Natural killer cell (primary cell): Measurements from ENCODE around the gene ZBTB32. TPM values are rescaled to one million over a fixed set of nuclear protein-coding genes. Genes with fewer than 3 reads are reported as not detected.
A peak's percentile ranks its signal among the peaks of the same experiment; 100 is the strongest.
"Not testable (repeated sequence)": the region's sequence is repeated elsewhere in the genome, so short reads cannot be mapped to it uniquely, and the experiment has no call there.

Source experiments
- ATAC-seq, 3 donors: fragments of 150-1000 bp in 2 of 3; fragments of 200-7000 bp in 1 of 3; cut with Tn5 transposase; 1 replicate in 1 of 3; 2 replicates in 2 of 3; pipeline ENCODE4 v1.10.0; 2021; ENCODE audit warnings: mild to moderate bottlenecking in 2 of 3, moderate library complexity in 2 of 3
- DNase-seq, 2 donors: peaks; one replicate each; pipeline versions ENCODE4 v3.0.0 to v3.0.0-alpha.2; 2013 to 2021; ENCODE audit warnings: mixed read lengths in 1 of 2
- H3K27ac ChIP-seq: one replicate; pipeline ENCODE4 v1.5.1; 2013; ENCODE audit warnings: mild to moderate bottlenecking, low read length
- H3K27me3 ChIP-seq: one replicate; pipeline ENCODE4 v1.6.1; 2013; ENCODE audit warnings: low read length; ENCODE audit not compliant: control insufficient read depth, insufficient read depth
- H3K36me3 ChIP-seq: one replicate; pipeline ENCODE4 v1.6.1; 2013; ENCODE audit warnings: low read length; ENCODE audit not compliant: control insufficient read depth, insufficient read depth
- H3K4me1 ChIP-seq: one replicate; pipeline ENCODE4 v1.6.1; 2013; ENCODE audit warnings: low read length; ENCODE audit not compliant: control insufficient read depth, insufficient read depth
- H3K4me3 ChIP-seq: one replicate; pipeline ENCODE4 v1.5.1; 2013; ENCODE audit warnings: low read length
- H3K9me3 ChIP-seq: one replicate; pipeline ENCODE4 v1.6.1; 2013; ENCODE audit warnings: low read length; ENCODE audit not compliant: control insufficient read depth, insufficient read depth
- H3K27ac Mint-ChIP-seq, 2 donors: one replicate each; pipeline ENCODE4 v1.8.0; 2022; ENCODE audit warnings: mild to moderate bottlenecking in 2 of 2, mixed read lengths in 2 of 2, moderate library complexity in 1 of 2
- H3K27me3 Mint-ChIP-seq, 2 donors: one replicate each; pipeline ENCODE4 v1.8.0; 2022; ENCODE audit warnings: low read depth in 2 of 2, mixed read lengths in 2 of 2
- H3K36me3 Mint-ChIP-seq: one replicate; pipeline ENCODE4 v1.8.0; 2022; ENCODE audit warnings: mixed read lengths
- H3K4me1 Mint-ChIP-seq, 2 donors: one replicate each; pipeline ENCODE4 v1.8.0; 2022; ENCODE audit warnings: mixed read lengths in 2 of 2
- H3K4me3 Mint-ChIP-seq: one replicate; pipeline ENCODE4 v1.8.0; 2022; ENCODE audit warnings: mild to moderate bottlenecking, moderate library complexity, mixed read lengths
- H3K9me3 Mint-ChIP-seq, 2 donors: one replicate each; pipeline ENCODE4 v1.8.0; 2022; ENCODE audit warnings: mixed read lengths in 2 of 2
- CTCF ChIP-seq: fragments of 200-600 bp; IDR thresholded peaks from one replicate; pipeline ENCODE4 v1.8.0; 2022; ENCODE audit warnings: antibody characterized with exemption
- WGBS: methylation state at CpG from one replicate; pipeline ENCODE4 v1.1.7; 2013; ENCODE audit warnings: missing lambda C conversion rate; ENCODE audit not compliant: insufficient coverage; 5-methylcytosine and 5-hydroxymethylcytosine counted together
- intact Hi-C: fragments of 100-400 bp; cut with micrococcal nuclease; formaldehyde crosslinking; loops from one replicate; pipeline ENCODE4 v1.14.2; 2022
- total RNA-seq, 4 donors: library from RNA; stranded (reverse); fragments of 120-200 nt in 1 of 4; gene quantifications; one replicate each; pipeline versions ENCODE4 v1.2.3 to v1.2.4, GENCODE V29; 2013 to 2022

Gene ZBTB32
- total RNA-seq, 3 donors from 2014 or later (not counting 1 experiment from before 2014, with no cell fraction given) = 0.27 to 1.8 (median 0.35) TPM

- Histone ChIP-seq H3K27ac (no peak overlapping the region), H3K4me3 (no peak overlapping the region), H3K4me1 (peaks cover 12% of the 10 kb centered on the region), H3K36me3 (no peaks in the 10 kb centered on the region), H3K9me3 (no peaks in the 10 kb centered on the region), H3K27me3 (peaks cover 8% of the 10 kb centered on the region)
- no peak overlapping the region for H3K27ac Mint-ChIP-seq
- H3K9me3 Mint-ChIP-seq = no peaks in the 10 kb centered on the region
- no peak for TF ChIP-seq CTCF
- ATAC-seq (no peak), DNase-seq (no peak)
- peak overlapping the region; percentile 3 for H3K4me3 Mint-ChIP-seq
- WGBS = 85% methylated on average over 15 of the region's 15 CpGs
- intact Hi-C loops = no loop called here
- peaks cover 24 to 31% of the 10 kb centered on the region in 2 donors for H3K27me3 Mint-ChIP-seq
- peaks cover 0 to 8% of the 10 kb centered on the region in 2 donors for H3K4me1 Mint-ChIP-seq
- H3K36me3 Mint-ChIP-seq = no peaks in the 10 kb centered on the region
Observed at GRCh38 chr19:35675589-35676140, 28.7 kb upstream of the ZBTB32 start.

GRCh38 chr19:35689836-35690235, 14.5 kb upstream of the ZBTB32 start:
- Mint-ChIP-seq H3K4me1 (no peaks in the 10 kb centered on the region), H3K4me3 (no peak overlapping the region), H3K27ac (no peak overlapping the region), H3K27me3 (no peaks in the 10 kb centered on the region), H3K36me3 (no peaks in the 10 kb centered on the region), H3K9me3 (no peaks in the 10 kb centered on the region)
- H3K4me1 ChIP-seq = no peaks in the 10 kb centered on the region
- no peak overlapping the region for H3K27ac ChIP-seq
- intact Hi-C loops = no loop called here
- H3K9me3 ChIP-seq = no peaks in the 10 kb centered on the region
- no peaks in the 10 kb centered on the region for H3K27me3 ChIP-seq
- no peak for TF ChIP-seq CTCF
- no peak for DNase-seq
- H3K4me3 ChIP-seq = no peak overlapping the region
- H3K36me3 ChIP-seq = no peaks in the 10 kb centered on the region
- no peak for ATAC-seq
- WGBS = 100% methylated on average over 2 of the region's 4 CpGs

- H3K4me3 Mint-ChIP-seq, H3K4me1 Mint-ChIP-seq, H3K36me3 Mint-ChIP-seq, ATAC-seq, H3K9me3 Mint-ChIP-seq, H3K27me3 Mint-ChIP-seq, intact Hi-C loops, H3K27me3 ChIP-seq, H3K4me3 ChIP-seq, H3K36me3 ChIP-seq, H3K9me3 ChIP-seq, H3K4me1 ChIP-seq, DNase-seq, H3K27ac Mint-ChIP-seq, H3K27ac ChIP-seq: not testable (repeated sequence)
- WGBS = 92% methylated on average over 37 of the region's 37 CpGs
Observed at GRCh38 chr19:35691106-35691505, 13.3 kb upstream of the ZBTB32 start.

GRCh38 chr19:35692010-35692409, 12.3 kb upstream of the ZBTB32 start:
- Histone ChIP-seq H3K4me3 (no peak overlapping the region), H3K27ac (no peak overlapping the region), H3K36me3 (no peaks in the 10 kb centered on the region), H3K9me3 (no peaks in the 10 kb centered on the region), H3K4me1 (no peaks in the 10 kb centered on the region), H3K27me3 (no peaks in the 10 kb centered on the region)
- no peak overlapping the region for H3K27ac Mint-ChIP-seq
- H3K27me3 Mint-ChIP-seq = no peaks in the 10 kb centered on the region
- no peak for TF ChIP-seq CTCF
- H3K4me1 Mint-ChIP-seq = no peaks in the 10 kb centered on the region
- H3K4me3 Mint-ChIP-seq = no peak overlapping the region
- intact Hi-C loops = loop anchor here (2.0 kb wide), 1 partner anchor 129 kb away; no protein-coding TSS in a partner anchor
- DNase-seq = no peak
- 87% methylated on average over 10 of the region's 11 CpGs for WGBS
- H3K36me3 Mint-ChIP-seq = no peaks in the 10 kb centered on the region
- ATAC-seq = no peak
- no peaks in the 10 kb centered on the region for H3K9me3 Mint-ChIP-seq
